Vagina (tissue), 2 donors: ENCODE measurements around the gene HEPN1. TPM values are rescaled to one million over a fixed set of nuclear protein-coding genes. Genes with fewer than 3 reads are reported as not detected.

Experiments
- DNase-seq, 2 donors: peaks; one replicate each; pipeline ENCODE4 v3.0.0-alpha.2; 2017; ENCODE audit errors: extremely low spot score in 2 of 2
- H3K27ac ChIP-seq: fragments of 200-600 bp; sonication (generic); one replicate; pipeline ENCODE4 v1.5.1; 2019
- H3K27me3 ChIP-seq: fragments of 200-600 bp; sonication (generic); one replicate; pipeline ENCODE4 v1.5.1; 2019
- H3K36me3 ChIP-seq, 2 donors: fragments of 200-600 bp; sonication (generic); one replicate each; pipeline ENCODE4 v1.5.1; 2017 to 2019
- H3K4me1 ChIP-seq: fragments of 200-600 bp; sonication (generic); one replicate; pipeline ENCODE4 v1.5.1; 2019
- H3K4me3 ChIP-seq, 2 donors: fragments of 200-600 bp; sonication (generic); 1 replicate in 1 of 2; 2 replicates in 1 of 2; pipeline ENCODE4 v1.5.1; 2016 to 2019
- H3K9me3 ChIP-seq: fragments of 200-600 bp; sonication (generic); one replicate; pipeline ENCODE4 v1.5.1; 2019
- CTCF ChIP-seq, 3 experiments: fragments of 450-650 bp in 2 of 3; fragments of 200-600 bp in 1 of 3; sonication (generic) in 1 of 3; IDR thresholded peaks; one replicate each; pipeline ENCODE4 v1.5.1; 2017 to 2019; ENCODE audit warnings: antibody characterized with exemption in 3 of 3, mild to moderate bottlenecking in 2 of 3, moderate library complexity in 2 of 3
- POLR2A ChIP-seq, 2 donors: fragments of 450-650 bp; IDR thresholded peaks; one replicate each; pipeline ENCODE4 v1.6.1; 2017; ENCODE audit warnings: antibody characterized with exemption in 2 of 2, mild to moderate bottlenecking in 2 of 2, moderate library complexity in 2 of 2
- POLR2AphosphoS5 ChIP-seq, 2 donors: sonication (generic); formaldehyde crosslinking; IDR thresholded peaks; one replicate each; pipeline ENCODE4 v1.9.0; 2017; ENCODE audit warnings: antibody characterized with exemption in 2 of 2, mild to moderate bottlenecking in 2 of 2, low read depth in 1 of 2; ENCODE audit not compliant: insufficient read depth in 1 of 2
- intact Hi-C: fragments of 100-400 bp; cut with DNase I; formaldehyde crosslinking; loops from one replicate; pipeline ENCODE4 v1.15.1; 2023
- total RNA-seq: library from RNA; depleted of rRNA; stranded (reverse); fragments of >200 nt; gene quantifications from one replicate; pipeline ENCODE4 v1.2.3, GENCODE V29; 2016

Gene HEPN1
- total RNA-seq, 1 donor from 2014 or later = not detected

- intact Hi-C loops = no loop called here
Observed at GRCh38 chr11:124938206-124938765, 19.2 kb downstream of the HEPN1 start.

DNA sequence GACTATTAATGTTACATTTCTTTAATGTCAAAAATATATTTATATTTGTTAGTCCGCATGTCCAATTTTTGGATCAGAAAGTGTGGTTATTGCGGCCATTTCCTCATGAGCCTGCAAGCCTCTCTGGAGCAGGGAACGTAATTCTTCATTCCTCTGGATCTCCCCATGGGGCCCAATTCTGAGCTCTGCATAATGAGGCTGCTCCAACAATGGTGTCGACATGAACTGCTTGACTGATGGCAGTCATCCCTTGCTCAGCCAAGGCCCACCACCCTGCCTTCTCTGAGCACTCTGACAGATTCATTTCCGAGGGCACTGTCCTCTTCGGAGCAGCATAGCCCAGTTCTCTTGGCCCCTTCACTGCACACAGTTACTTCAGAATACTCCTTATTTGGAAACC is 19.9 kb downstream of the HEPN1 start:
- Histone ChIP-seq H3K9me3 (no peaks in the 10 kb centered on the region), H3K27ac (no peak overlapping the region), H3K4me1 (no peaks in the 10 kb centered on the region), H3K4me3 (no peak overlapping the region), H3K27me3 (no peaks in the 10 kb centered on the region), H3K36me3 (no peaks in the 10 kb centered on the region)
- DNase-seq = no peak
- intact Hi-C loops = no loop called here
- TF ChIP-seq CTCF (IDR thresholded peaks at IDR 0.05) = no peak
- no peak for TF ChIP-seq POLR2AphosphoS5 (IDR thresholded peaks at IDR 0.05; ENCODE audit: insufficient read depth in 1 of 2, low read depth in 1 of 2)
- no peak for TF ChIP-seq POLR2A (IDR thresholded peaks at IDR 0.05)

More at GRCh38 chr11:124938206-124938765, 19.2 kb downstream of the HEPN1 start:
- TF ChIP-seq POLR2A (IDR thresholded peaks at IDR 0.05) (no peak), CTCF (IDR thresholded peaks at IDR 0.05) (no peak)
- no peaks in the 10 kb centered on the region for H3K4me1 ChIP-seq
- H3K9me3 ChIP-seq = no peaks in the 10 kb centered on the region
- H3K36me3 ChIP-seq = no peaks in the 10 kb centered on the region
- no peaks in the 10 kb centered on the region for H3K27me3 ChIP-seq
- no peak overlapping the region for H3K27ac ChIP-seq
- H3K4me3 ChIP-seq = no peak overlapping the region
- no peak for DNase-seq

DNA sequence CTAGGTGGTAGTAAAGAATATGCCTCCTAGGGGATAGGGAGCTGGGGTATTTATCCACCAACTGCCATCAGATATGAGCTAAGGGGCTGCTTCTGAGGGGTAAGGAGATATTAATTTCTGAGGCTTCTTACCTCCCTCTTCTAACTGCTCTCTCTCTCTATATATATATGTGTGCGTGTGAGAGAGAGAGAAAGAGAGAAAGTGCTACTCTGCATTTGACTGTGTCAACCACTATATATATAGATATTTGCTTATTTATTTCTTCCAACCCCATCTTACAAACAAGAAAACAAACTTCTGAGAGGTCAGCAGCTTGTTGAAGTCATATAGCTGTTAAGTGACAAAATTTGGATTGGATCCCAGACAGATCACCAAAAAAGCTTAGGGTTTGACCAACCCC is 22.7 kb downstream of the HEPN1 start:
- intact Hi-C loops = no loop called here

DNA sequence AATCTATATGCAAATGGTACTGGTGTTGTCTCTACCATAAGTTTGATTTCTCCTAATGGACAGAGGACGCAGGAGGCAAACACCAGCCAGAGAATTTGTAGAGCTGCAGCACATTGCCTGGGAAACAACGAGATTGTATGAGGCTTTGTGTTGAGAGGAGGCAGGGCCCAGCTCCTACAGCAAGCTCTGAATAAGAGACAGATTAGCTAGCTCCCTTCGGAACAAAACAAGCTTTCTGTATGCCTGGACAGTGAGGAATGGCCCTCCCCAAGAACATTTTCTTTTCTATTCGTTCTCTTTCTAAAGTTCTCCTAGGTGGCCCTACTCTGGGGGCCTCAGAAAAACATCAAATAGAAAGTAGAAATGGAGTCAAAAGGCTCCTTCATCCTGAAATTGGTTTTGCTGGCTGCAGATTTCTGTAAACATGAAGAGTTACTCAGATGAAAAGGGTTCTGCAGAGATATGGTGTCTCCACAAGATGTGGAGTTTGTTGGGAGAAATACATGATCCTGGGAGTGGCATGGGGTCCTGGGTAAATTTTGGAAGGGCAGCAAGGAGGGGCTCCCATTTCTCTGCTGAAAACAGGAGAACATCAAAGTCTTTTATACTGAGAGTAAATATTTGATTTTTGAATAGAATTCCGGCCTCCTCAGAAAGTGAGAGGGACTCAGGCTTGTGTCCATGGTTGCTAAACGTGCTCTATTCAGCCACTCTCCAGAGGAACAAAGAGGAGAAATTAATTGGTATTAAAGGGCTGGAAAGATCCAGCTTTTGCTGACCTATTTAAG is 23.6 kb downstream of the HEPN1 start:
- Histone ChIP-seq H3K4me1 (no peaks in the 10 kb centered on the region), H3K27me3 (no peaks in the 10 kb centered on the region), H3K36me3 (no peaks in the 10 kb centered on the region), H3K27ac (no peak overlapping the region), H3K9me3 (no peaks in the 10 kb centered on the region), H3K4me3 (no peak overlapping the region)
- DNase-seq = no peak
- intact Hi-C loops = no loop called here
- TF ChIP-seq CTCF (IDR thresholded peaks at IDR 0.05) (no peak), POLR2A (IDR thresholded peaks at IDR 0.05) (no peak), POLR2AphosphoS5 (IDR thresholded peaks at IDR 0.05; ENCODE audit: insufficient read depth in 1 of 2, low read depth in 1 of 2) (no peak)

More for the DNA sequence above, 22.7 kb downstream of the HEPN1 start:
- TF ChIP-seq POLR2A (IDR thresholded peaks at IDR 0.05) (no peak), CTCF (IDR thresholded peaks at IDR 0.05) (no peak)
- no peak for DNase-seq
- no peaks in the 10 kb centered on the region for H3K36me3 ChIP-seq
- no peak overlapping the region for H3K27ac ChIP-seq
- H3K27me3 ChIP-seq = no peaks in the 10 kb centered on the region
- H3K9me3 ChIP-seq = no peaks in the 10 kb centered on the region
- H3K4me1 ChIP-seq = no peaks in the 10 kb centered on the region
- no peak overlapping the region for H3K4me3 ChIP-seq

DNA sequence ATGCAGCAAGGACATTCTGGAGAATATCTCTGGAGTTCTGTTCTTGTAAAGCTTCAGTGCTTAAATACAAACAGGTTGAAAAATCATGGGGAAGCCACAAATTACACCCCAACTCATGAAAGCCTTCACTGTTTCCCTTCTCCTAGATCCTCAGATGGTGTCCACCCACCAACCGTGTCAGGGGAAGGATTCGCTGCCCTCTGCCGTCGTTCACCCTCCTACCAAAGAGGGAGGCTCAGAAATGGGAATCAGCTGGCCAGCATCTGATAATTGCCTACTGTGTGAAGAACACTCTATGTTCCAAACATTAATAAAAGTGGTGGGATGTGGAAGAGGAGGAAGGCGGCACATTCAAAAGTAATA is 24.2 kb downstream of the HEPN1 start:
- no peak for TF ChIP-seq POLR2A (IDR thresholded peaks at IDR 0.05)
- TF ChIP-seq CTCF (IDR thresholded peaks at IDR 0.05) = no peak
- no peak for TF ChIP-seq POLR2AphosphoS5 (IDR thresholded peaks at IDR 0.05; ENCODE audit: insufficient read depth in 1 of 2, low read depth in 1 of 2)
- Histone ChIP-seq H3K27me3 (no peaks in the 10 kb centered on the region), H3K9me3 (no peaks in the 10 kb centered on the region), H3K36me3 (no peaks in the 10 kb centered on the region), H3K27ac (no peak overlapping the region), H3K4me1 (no peaks in the 10 kb centered on the region), H3K4me3 (no peak overlapping the region)
- intact Hi-C loops = no loop called here
- no peak for DNase-seq
